B cell (primary cell): ENCODE data around the gene ZNF57. TPM values are rescaled to one million over a fixed set of nuclear protein-coding genes. Genes with fewer than 3 reads are reported as not detected.
"Not testable (repeated sequence)": the region's sequence is repeated elsewhere in the genome, so short reads cannot be mapped to it uniquely, and the experiment has no call there.

Experiments used
- ATAC-seq: fragments of 200-7000 bp; cut with Tn5 transposase; one replicate; pipeline ENCODE4 v1.10.0; 2021; ENCODE audit warnings: low read depth, mild to moderate bottlenecking, moderate number of reproducible peaks, moderate library complexity
- CTCF ChIA-PET: fragments of 350-600 bp; sonication (Branson Sonifier 250); formaldehyde crosslinking; loops from one replicate; lab custom pipeline; 2021; ENCODE audit warnings: antibody characterized with exemption, inconsistent platforms; lab: Charles Lee
- POLR2A ChIA-PET: fragments of 350-600 bp; sonication (Branson Sonifier 250); formaldehyde crosslinking; loops from one replicate; lab custom pipeline; 2021; ENCODE audit warnings: antibody characterized with exemption; lab: Charles Lee
- DNase-seq: peaks from one replicate; pipeline ENCODE4 v3.0.0; 2013
- H2AFZ ChIP-seq: 2 replicates; pipeline ENCODE4 v1.6.1; 2012; ENCODE audit warnings: mild to moderate bottlenecking, low read depth, low read length; ENCODE audit not compliant: insufficient read depth, poor library complexity, severe bottlenecking
- H3K27ac ChIP-seq, 2 donors: 1 replicate in 1 of 2; 2 replicates in 1 of 2; pipeline ENCODE4 v1.5.1; 2012 to 2013; ENCODE audit warnings: low read length in 2 of 2, mild to moderate bottlenecking in 2 of 2, moderate library complexity in 1 of 2
- H3K27me3 ChIP-seq, 4 experiments: fragments of 200-600 bp in 1 of 4; sonication (generic) in 1 of 4; replicated peaks in 1 of 4; 1 replicate in 2 of 4; 2 replicates in 2 of 4; pipeline versions ENCODE4 v1.6.1 to v1.7.0; 2013 to 2016; ENCODE audit warnings: low read length in 3 of 4, mild to moderate bottlenecking in 2 of 4, mixed read lengths in 1 of 4, moderate library complexity in 1 of 4; ENCODE audit not compliant: insufficient read depth in 4 of 4, control insufficient read depth in 3 of 4; ENCODE audit errors: control extremely low read depth in 1 of 4
- H3K36me3 ChIP-seq, 2 experiments: replicated peaks in 1 of 2; 1 replicate in 1 of 2; 2 replicates in 1 of 2; pipeline versions ENCODE4 v1.6.1 to v1.7.1; 2013; ENCODE audit warnings: low read length in 1 of 2; ENCODE audit not compliant: insufficient read depth in 2 of 2, control insufficient read depth in 1 of 2; ENCODE audit errors: control extremely low read depth in 1 of 2, extremely low read depth in 1 of 2
- H3K4me1 ChIP-seq, 2 donors: fragments of 200-600 bp in 1 of 2; sonication (generic) in 1 of 2; 1 replicate in 1 of 2; 2 replicates in 1 of 2; pipeline versions ENCODE4 v1.5.1 to v1.6.1; 2013 to 2017; ENCODE audit warnings: low read length in 2 of 2; ENCODE audit not compliant: control insufficient read depth in 2 of 2, insufficient read depth in 2 of 2
- H3K4me2 ChIP-seq: replicated peaks from 2 replicates; pipeline ENCODE3; 2012; ENCODE audit warnings: mild to moderate bottlenecking, low read depth, low read length; ENCODE audit not compliant: poor library complexity, severe bottlenecking
- H3K4me3 ChIP-seq, 5 experiments: fragments of 200-600 bp in 1 of 5; sonication (generic) in 1 of 5; 1 replicate in 3 of 5; 2 replicates in 2 of 5; pipeline versions ENCODE4 v1.5.1 to v1.7.0; 2011 to 2016; ENCODE audit warnings: low read length in 4 of 5, mild to moderate bottlenecking in 4 of 5, low read depth in 2 of 5, control low read depth in 1 of 5, moderate library complexity in 1 of 5; ENCODE audit not compliant: insufficient read depth in 1 of 5; ENCODE audit errors: control extremely low read depth in 1 of 5, extremely low read depth in 1 of 5
- H3K79me2 ChIP-seq: fragments of 200-600 bp; sonication (generic); one replicate; pipeline ENCODE4 v1.6.0; 2016; ENCODE audit warnings: low read length; ENCODE audit not compliant: control insufficient read depth, insufficient read depth
- H3K9ac ChIP-seq: fragments of 200-600 bp; sonication (generic); 2 replicates; pipeline ENCODE4 v1.6.1; 2017; ENCODE audit warnings: mild to moderate bottlenecking, low read length, moderate library complexity
- H3K9me3 ChIP-seq, 3 donors: one replicate each; pipeline versions ENCODE4 v1.6.1 to v1.7.1; 2013; ENCODE audit warnings: low read length in 2 of 3; ENCODE audit not compliant: control insufficient read depth in 2 of 3, insufficient read depth in 1 of 3; ENCODE audit errors: control extremely low read depth in 1 of 3
- H4K20me1 ChIP-seq: 2 replicates; pipeline ENCODE4 v1.6.0; 2012; ENCODE audit warnings: mild to moderate bottlenecking, low read length; ENCODE audit not compliant: insufficient read depth, control insufficient read depth, poor library complexity, severe bottlenecking
- H3K27ac Mint-ChIP-seq: one replicate; pipeline ENCODE4 v1.8.0; 2021; ENCODE audit warnings: mixed read lengths
- H3K27me3 Mint-ChIP-seq: one replicate; pipeline ENCODE4 v1.8.0; 2021; ENCODE audit warnings: mixed read lengths
- H3K4me1 Mint-ChIP-seq: one replicate; pipeline ENCODE4 v1.8.0; 2021; ENCODE audit warnings: mixed read lengths
- H3K4me3 Mint-ChIP-seq: one replicate; pipeline ENCODE4 v1.8.0; 2021; ENCODE audit warnings: mixed read lengths
- H3K9me3 Mint-ChIP-seq: one replicate; pipeline ENCODE4 v1.8.0; 2022; ENCODE audit warnings: mixed read lengths; ENCODE audit not compliant: insufficient read depth
- EZH2 ChIP-seq: IDR thresholded peaks from 2 replicates; pipeline ENCODE4 v1.6.1; 2012; ENCODE audit warnings: borderline replicate concordance, low read depth, mild to moderate bottlenecking, moderate library complexity, low read length; ENCODE audit not compliant: insufficient read depth, poor library complexity, severe bottlenecking
- WGBS: methylation state at CpG from one replicate; pipeline ENCODE4 v1.1.5; 2013; ENCODE audit warnings: missing lambda C conversion rate; ENCODE audit not compliant: insufficient coverage; 5-methylcytosine and 5-hydroxymethylcytosine counted together
- intact Hi-C: fragments of 100-400 bp; cut with micrococcal nuclease; formaldehyde crosslinking; loops from one replicate; pipeline ENCODE4 v1.10.0; 2022
- polyA plus RNA-seq: library from polyadenylated mRNA; depleted of rRNA; stranded (reverse); fragments of >200 nt; gene quantifications from 2 replicates; pipeline ENCODE4 v1.2.3, GENCODE V29; 2012
- total RNA-seq, 2 donors: library from RNA; stranded (reverse); fragments of 120-200 nt in 1 of 2; gene quantifications; 1 replicate in 1 of 2; 2 replicates in 1 of 2; pipeline versions ENCODE4 v1.2.3 to v1.2.4, GENCODE V29; 2013 to 2022
- TF ChIP-seq, protein P1 (sequence below): fragments of 200-600 bp; IDR thresholded peaks from one replicate; pipeline ENCODE4 v1.8.0; 2022; ENCODE audit warnings: antibody characterized with exemption, mild to moderate bottlenecking

Gene ZNF57
- total and polyA plus RNA-seq, 2 donors (not counting 1 experiment from before 2014, with no cell fraction given): 1.4 to 3.4 TPM

DNA sequence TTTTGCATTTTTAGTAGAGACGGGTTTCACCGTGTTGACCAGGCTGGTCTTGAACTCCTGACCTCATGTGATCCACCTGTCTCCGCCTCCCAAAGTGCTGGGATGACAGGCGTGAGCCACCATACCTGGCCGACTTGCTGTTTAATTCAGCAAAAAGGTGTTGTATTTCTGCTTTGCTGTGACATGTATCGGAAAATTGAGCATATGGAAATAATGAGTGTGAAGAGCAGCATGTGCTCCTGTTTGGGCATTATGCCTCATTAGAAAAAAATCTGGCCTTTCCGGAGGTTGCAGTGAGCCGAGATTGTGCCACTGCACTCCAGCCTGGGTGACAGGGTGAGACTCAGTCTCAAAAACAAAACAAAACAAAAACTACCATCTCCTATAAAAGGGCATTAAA is 10.2 kb upstream of the ZNF57 start:
- Mint-ChIP-seq H3K4me1 (peaks cover 18% of the 10 kb centered on the region), H3K27ac (peak overlapping the region; percentile 37)
- Histone ChIP-seq H3K4me1 (peaks cover 3 to 16% of the 10 kb centered on the region in 2 donors), H3K9me3 (peaks cover 0 to 11% (median 0%) of the 10 kb centered on the region in 3 donors)
- H3K27ac ChIP-seq, H3K36me3 ChIP-seq, CTCF ChIA-PET, ATAC-seq, H3K9me3 Mint-ChIP-seq, H3K4me3 ChIP-seq, H2AFZ ChIP-seq, DNase-seq, H3K4me2 ChIP-seq, H3K9ac ChIP-seq, POLR2A ChIA-PET, H3K4me3 Mint-ChIP-seq, H3K79me2 ChIP-seq, intact Hi-C loops, H3K27me3 ChIP-seq, H4K20me1 ChIP-seq, H3K27me3 Mint-ChIP-seq: not testable (repeated sequence)
- 92% methylated on average over 8 of the region's 8 CpGs for WGBS

DNA sequence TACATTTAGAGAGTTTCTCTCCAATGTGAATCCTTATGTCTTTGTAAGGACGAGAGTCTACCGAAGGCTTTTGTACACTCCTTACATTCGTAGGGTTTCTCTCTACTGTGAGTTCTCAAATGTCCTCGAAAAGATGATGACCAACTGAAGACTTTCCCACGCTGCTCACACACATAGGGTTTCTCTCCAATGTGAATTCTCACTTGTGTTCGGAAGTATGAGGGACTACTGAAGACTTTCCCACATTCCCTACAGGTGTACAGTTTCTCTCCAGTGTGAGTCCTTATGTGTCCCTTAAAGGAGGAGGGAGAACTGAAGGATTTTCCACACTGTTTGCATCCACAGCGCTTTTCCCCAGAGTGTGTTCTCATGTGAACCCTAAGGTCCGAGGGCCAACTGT is 4.0 kb upstream of the ZNF57 start:
- 88% methylated on average over 3 of the region's 8 CpGs for WGBS
- CTCF ChIA-PET: no interaction called here
- POLR2A ChIA-PET: no interaction called here

More for the DNA sequence above, 4.0 kb upstream of the ZNF57 start:
- H3K27ac ChIP-seq: no peak overlapping the region
- DNase-seq (no peak), ATAC-seq (no peak)
- peaks cover 5 to 9% of the 10 kb centered on the region in 2 donors for H3K4me1 ChIP-seq
- H3K27me3 ChIP-seq: no peaks in the 10 kb centered on the region
- no peak overlapping the region for H2AFZ ChIP-seq
- H4K20me1 ChIP-seq: no peaks in the 10 kb centered on the region
- Mint-ChIP-seq H3K27ac (no peak overlapping the region), H3K4me1 (peaks cover 9% of the 10 kb centered on the region), H3K27me3 (no peaks in the 10 kb centered on the region), H3K4me3 (no peak overlapping the region), H3K9me3 (peaks cover 6% of the 10 kb centered on the region)
- H3K9me3 ChIP-seq: peaks cover 0 to 10% (median 6%) of the 10 kb centered on the region in 3 donors
- intact Hi-C loops: no loop called here
- TF ChIP-seq, protein P1, sequence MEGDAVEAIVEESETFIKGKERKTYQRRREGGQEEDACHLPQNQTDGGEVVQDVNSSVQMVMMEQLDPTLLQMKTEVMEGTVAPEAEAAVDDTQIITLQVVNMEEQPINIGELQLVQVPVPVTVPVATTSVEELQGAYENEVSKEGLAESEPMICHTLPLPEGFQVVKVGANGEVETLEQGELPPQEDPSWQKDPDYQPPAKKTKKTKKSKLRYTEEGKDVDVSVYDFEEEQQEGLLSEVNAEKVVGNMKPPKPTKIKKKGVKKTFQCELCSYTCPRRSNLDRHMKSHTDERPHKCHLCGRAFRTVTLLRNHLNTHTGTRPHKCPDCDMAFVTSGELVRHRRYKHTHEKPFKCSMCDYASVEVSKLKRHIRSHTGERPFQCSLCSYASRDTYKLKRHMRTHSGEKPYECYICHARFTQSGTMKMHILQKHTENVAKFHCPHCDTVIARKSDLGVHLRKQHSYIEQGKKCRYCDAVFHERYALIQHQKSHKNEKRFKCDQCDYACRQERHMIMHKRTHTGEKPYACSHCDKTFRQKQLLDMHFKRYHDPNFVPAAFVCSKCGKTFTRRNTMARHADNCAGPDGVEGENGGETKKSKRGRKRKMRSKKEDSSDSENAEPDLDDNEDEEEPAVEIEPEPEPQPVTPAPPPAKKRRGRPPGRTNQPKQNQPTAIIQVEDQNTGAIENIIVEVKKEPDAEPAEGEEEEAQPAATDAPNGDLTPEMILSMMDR: no peak
- no peak for TF ChIP-seq EZH2
- H3K4me2 ChIP-seq: no peak overlapping the region
- peaks cover 8% of the 10 kb centered on the region for H3K79me2 ChIP-seq
- H3K4me3 ChIP-seq: no peak overlapping the region
- no peak overlapping the region for H3K9ac ChIP-seq
- H3K36me3 ChIP-seq: no peaks in the 10 kb centered on the region
